Ovary (tissue), 3 donors: ENCODE measurements around the gene PRMT3.

ENCODE experiments used
- CTCF ChIP-seq, 3 donors: fragments of 450-650 bp in 2 of 3; fragments of 200-600 bp in 1 of 3; IDR thresholded peaks; one replicate each; pipeline versions ENCODE4 v1.5.1 to v1.8.0; 2016 to 2022; ENCODE audit warnings: antibody characterized with exemption in 3 of 3, mild to moderate bottlenecking in 1 of 3
- EP300 ChIP-seq: sonication (generic); formaldehyde crosslinking; IDR thresholded peaks from one replicate; pipeline ENCODE4 v1.6.1; 2017; ENCODE audit warnings: antibody characterized with exemption
- donor health status: DM: no; HTN: no; CAD: no.

DNA sequence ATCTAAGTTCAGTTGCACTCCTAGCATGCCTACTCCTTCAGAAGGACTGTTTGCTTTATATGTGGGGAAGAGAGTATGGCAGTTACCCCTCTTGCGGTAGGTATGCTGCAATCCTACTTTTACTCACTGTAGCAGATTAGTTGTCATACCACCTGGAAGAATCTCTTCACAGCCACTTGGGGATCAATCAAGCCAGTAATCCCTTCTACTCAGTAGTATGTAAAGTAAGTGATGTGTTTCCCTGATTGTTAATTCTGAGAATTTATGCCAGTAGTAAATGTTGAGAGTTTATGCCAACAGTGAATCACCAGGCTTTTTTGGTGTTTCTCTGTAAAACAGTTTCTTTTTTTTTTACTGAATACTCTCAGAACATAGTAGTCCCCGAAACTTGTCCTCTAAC lies 34.4 kb downstream of the PRMT3 start:
- TF ChIP-seq CTCF (IDR thresholded peaks at IDR 0.05) = no peak
- no peak for TF ChIP-seq EP300
